IPS-18a (cell line): ENCODE measurements around the gene CLEC3B.

Experiments
- H3K27ac ChIP-seq: one replicate; pipeline ENCODE4 v1.5.1; 2013; ENCODE audit warnings: low read length
- H3K27me3 ChIP-seq: one replicate; pipeline ENCODE4 v1.6.1; 2013; ENCODE audit warnings: mild to moderate bottlenecking, low read length; ENCODE audit not compliant: control insufficient read depth, insufficient read depth
- H3K36me3 ChIP-seq: one replicate; pipeline ENCODE4 v1.6.1; 2013; ENCODE audit warnings: low read depth, low read length; ENCODE audit not compliant: control insufficient read depth
- H3K4me1 ChIP-seq: one replicate; pipeline ENCODE4 v1.6.1; 2013; ENCODE audit warnings: low read depth, low read length; ENCODE audit not compliant: control insufficient read depth
- H3K4me3 ChIP-seq: one replicate; pipeline ENCODE4 v1.5.1; 2013; ENCODE audit warnings: low read length
- H3K9ac ChIP-seq: one replicate; pipeline ENCODE4 v1.6.1; 2013; ENCODE audit warnings: mild to moderate bottlenecking, low read length, moderate library complexity
- H3K9me3 ChIP-seq: one replicate; pipeline ENCODE4 v1.6.1; 2013; ENCODE audit warnings: low read depth, low read length; ENCODE audit not compliant: control insufficient read depth

CLEC3B gene

GRCh38 chr3:45057557-45057956 is 31.5 kb downstream of the CLEC3B start:
- no peaks in the 10 kb centered on the region for H3K4me1 ChIP-seq
- peaks cover 74% of the 10 kb centered on the region for H3K27me3 ChIP-seq
- H3K36me3 ChIP-seq: no peaks in the 10 kb centered on the region
- H3K27ac ChIP-seq: no peak overlapping the region
- no peak overlapping the region for H3K9ac ChIP-seq
- no peak overlapping the region for H3K4me3 ChIP-seq
- H3K9me3 ChIP-seq: no peaks in the 10 kb centered on the region

- Histone ChIP-seq H3K36me3 (no peaks in the 10 kb centered on the region), H3K9ac (no peak overlapping the region), H3K4me3 (no peak overlapping the region), H3K4me1 (no peaks in the 10 kb centered on the region), H3K27ac (no peak overlapping the region), H3K27me3 (peaks cover 71% of the 10 kb centered on the region), H3K9me3 (no peaks in the 10 kb centered on the region)
Measured at GRCh38 chr3:45059132-45059531, 33.0 kb downstream of the CLEC3B start.

DNA sequence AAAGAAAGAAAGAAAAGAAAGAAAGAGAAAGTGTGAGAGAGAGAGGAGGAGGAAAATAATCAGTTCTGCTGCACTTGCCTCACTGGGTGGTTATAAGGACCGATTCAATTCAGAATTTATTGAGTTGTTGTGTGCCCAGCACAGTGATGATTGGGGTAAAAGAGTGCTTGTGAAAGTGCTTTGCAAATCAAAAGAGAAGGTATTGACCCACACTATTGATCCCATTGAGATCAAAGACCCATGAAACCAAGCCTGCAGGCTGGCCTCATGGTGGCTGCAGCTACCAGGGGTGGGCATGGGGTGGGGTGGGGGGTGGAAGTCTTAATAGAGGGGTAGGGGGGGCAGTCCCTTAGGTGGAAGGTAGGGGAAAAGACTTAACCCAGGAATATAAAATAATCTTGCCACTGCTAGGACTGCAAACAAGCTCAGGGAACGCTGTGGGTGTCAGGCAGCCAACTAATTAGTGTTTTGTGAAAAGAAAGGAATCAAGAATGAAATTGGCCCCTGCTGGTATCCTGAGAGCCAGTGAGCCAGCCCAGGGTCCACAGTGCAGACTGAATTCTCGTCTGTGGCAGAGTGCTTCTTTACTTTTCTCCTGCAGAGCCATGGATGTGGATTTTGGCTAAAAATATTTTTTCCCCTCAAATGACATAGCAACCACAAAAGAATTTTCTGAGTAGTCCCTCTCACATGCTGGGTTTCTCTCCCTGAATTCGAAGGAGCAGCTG is 34.2 kb downstream of the CLEC3B start:
- no peak overlapping the region for H3K9ac ChIP-seq
- no peaks in the 10 kb centered on the region for H3K9me3 ChIP-seq
- H3K27ac ChIP-seq: no peak overlapping the region
- no peaks in the 10 kb centered on the region for H3K36me3 ChIP-seq
- H3K4me1 ChIP-seq: no peaks in the 10 kb centered on the region
- no peak overlapping the region for H3K4me3 ChIP-seq
- peaks cover 59% of the 10 kb centered on the region for H3K27me3 ChIP-seq

- no peak overlapping the region for H3K27ac ChIP-seq
- H3K27me3 ChIP-seq: peaks cover 36% of the 10 kb centered on the region
- H3K9me3 ChIP-seq: no peaks in the 10 kb centered on the region
- H3K4me3 ChIP-seq: no peak overlapping the region
- no peaks in the 10 kb centered on the region for H3K4me1 ChIP-seq
- H3K36me3 ChIP-seq: no peaks in the 10 kb centered on the region
- no peak overlapping the region for H3K9ac ChIP-seq
Measured at GRCh38 chr3:45062697-45063070, 36.6 kb downstream of the CLEC3B start.

- Histone ChIP-seq H3K27ac (no peak overlapping the region), H3K4me1 (no peaks in the 10 kb centered on the region), H3K4me3 (no peak overlapping the region), H3K36me3 (no peaks in the 10 kb centered on the region), H3K9ac (no peak overlapping the region), H3K27me3 (peaks cover 16% of the 10 kb centered on the region), H3K9me3 (no peaks in the 10 kb centered on the region)
Measured at GRCh38 chr3:45064512-45065372, 38.6 kb downstream of the CLEC3B start.

DNA sequence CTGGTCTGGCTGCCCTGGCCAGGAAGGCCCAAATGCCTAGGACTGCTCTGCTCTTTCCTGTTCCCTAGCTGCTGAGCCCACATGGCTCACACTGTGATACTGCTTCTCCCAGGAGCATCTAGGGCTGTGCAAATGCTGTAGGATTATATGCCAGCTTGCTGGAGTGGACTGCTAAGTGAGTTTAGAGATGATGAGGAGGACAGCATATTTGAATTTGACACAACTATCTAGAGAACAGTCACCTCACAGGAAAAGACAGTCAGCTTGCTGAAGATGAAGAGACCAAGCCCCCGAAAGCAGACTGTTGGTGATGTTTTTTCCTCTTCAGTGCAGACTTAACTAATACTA is 39.2 kb downstream of the CLEC3B start:
- no peak overlapping the region for H3K9ac ChIP-seq
- peaks cover 10% of the 10 kb centered on the region for H3K27me3 ChIP-seq
- no peaks in the 10 kb centered on the region for H3K9me3 ChIP-seq
- H3K36me3 ChIP-seq: no peaks in the 10 kb centered on the region
- no peak overlapping the region for H3K4me3 ChIP-seq
- H3K27ac ChIP-seq: no peak overlapping the region
- H3K4me1 ChIP-seq: no peaks in the 10 kb centered on the region

GRCh38 chr3:45066109-45066801 is 40.2 kb downstream of the CLEC3B start:
- Histone ChIP-seq H3K36me3 (no peaks in the 10 kb centered on the region), H3K4me1 (no peaks in the 10 kb centered on the region), H3K9me3 (no peaks in the 10 kb centered on the region), H3K9ac (no peak overlapping the region), H3K27me3 (peaks cover 3% of the 10 kb centered on the region), H3K4me3 (no peak overlapping the region), H3K27ac (no peak overlapping the region)

DNA sequence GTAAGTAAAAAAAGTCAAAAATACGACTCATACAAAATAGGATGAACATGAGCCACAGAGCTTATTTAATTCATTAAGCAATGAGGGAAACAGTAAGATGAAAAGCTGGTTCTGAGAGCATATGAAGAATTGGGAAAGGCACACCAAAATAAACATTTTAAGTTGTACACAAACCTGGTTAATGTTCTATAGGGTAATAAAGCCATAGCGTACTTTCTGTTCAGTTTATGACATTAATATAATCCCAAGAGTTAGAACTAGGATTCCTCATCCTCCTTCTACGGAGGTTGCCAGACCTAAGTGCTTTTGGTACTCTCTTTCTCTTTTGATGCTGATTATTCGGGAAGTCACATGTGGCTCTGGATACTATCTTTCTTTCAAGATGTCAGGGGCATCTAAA is 41.4 kb downstream of the CLEC3B start:
- Histone ChIP-seq H3K27me3 (no peaks in the 10 kb centered on the region), H3K36me3 (no peaks in the 10 kb centered on the region), H3K27ac (no peak overlapping the region), H3K4me1 (no peaks in the 10 kb centered on the region), H3K4me3 (no peak overlapping the region), H3K9me3 (no peaks in the 10 kb centered on the region), H3K9ac (no peak overlapping the region)

GRCh38 chr3:45067941-45068340 is 41.8 kb downstream of the CLEC3B start:
- Histone ChIP-seq H3K9me3 (no peaks in the 10 kb centered on the region), H3K27ac (no peak overlapping the region), H3K36me3 (no peaks in the 10 kb centered on the region), H3K4me1 (no peaks in the 10 kb centered on the region), H3K4me3 (no peak overlapping the region), H3K9ac (no peak overlapping the region), H3K27me3 (no peaks in the 10 kb centered on the region)

- H3K9me3 ChIP-seq: no peaks in the 10 kb centered on the region
- no peaks in the 10 kb centered on the region for H3K27me3 ChIP-seq
- H3K4me1 ChIP-seq: no peaks in the 10 kb centered on the region
- no peak overlapping the region for H3K4me3 ChIP-seq
- no peaks in the 10 kb centered on the region for H3K36me3 ChIP-seq
- H3K9ac ChIP-seq: no peak overlapping the region
- no peak overlapping the region for H3K27ac ChIP-seq
Measured at GRCh38 chr3:45071075-45071474, 45.0 kb downstream of the CLEC3B start.

- no peaks in the 10 kb centered on the region for H3K27me3 ChIP-seq
- H3K4me1 ChIP-seq: no peaks in the 10 kb centered on the region
- H3K9ac ChIP-seq: no peak overlapping the region
- H3K27ac ChIP-seq: no peak overlapping the region
- no peaks in the 10 kb centered on the region for H3K9me3 ChIP-seq
- H3K4me3 ChIP-seq: no peak overlapping the region
- no peaks in the 10 kb centered on the region for H3K36me3 ChIP-seq
Measured at GRCh38 chr3:45075821-45076625, 49.9 kb downstream of the CLEC3B start.
